Cardiac septum (tissue), 1 donor: ENCODE results near the gene IL3. TPM values are rescaled to one million over a fixed set of nuclear protein-coding genes. Genes with fewer than 3 reads are reported as not detected.
"Not testable (repeated sequence)": the region's sequence is repeated elsewhere in the genome, so short reads cannot be mapped to it uniquely, and the experiment has no call there.

Experiments used
- DNase-seq: peaks from one replicate; pipeline ENCODE4 v3.0.0-alpha.2; 2020; ENCODE audit warnings: low spot score
- intact Hi-C: fragments of 100-400 bp; cut with DNase I; formaldehyde crosslinking; loops from one replicate; pipeline ENCODE4 v1.14.0; 2022
- total RNA-seq: library from RNA; stranded (reverse); fragmentation: NEBNext Ultra II Directional; extraction: Animal tissue kit (Norgen Biotek cat#: 25700); gene quantifications from one replicate; pipeline ENCODE4 v1.2.1, GENCODE V29; 2021
- donor health status: DM: no; HTN: no; CAD: no.

The IL3 gene
- total RNA-seq, 1 donor from 2014 or later = not detected

- DNase-seq = peak; percentile 86
- intact Hi-C loops = no loop called here
Observed at GRCh38 chr5:132103332-132103951, 43.0 kb downstream of the IL3 start.

DNA sequence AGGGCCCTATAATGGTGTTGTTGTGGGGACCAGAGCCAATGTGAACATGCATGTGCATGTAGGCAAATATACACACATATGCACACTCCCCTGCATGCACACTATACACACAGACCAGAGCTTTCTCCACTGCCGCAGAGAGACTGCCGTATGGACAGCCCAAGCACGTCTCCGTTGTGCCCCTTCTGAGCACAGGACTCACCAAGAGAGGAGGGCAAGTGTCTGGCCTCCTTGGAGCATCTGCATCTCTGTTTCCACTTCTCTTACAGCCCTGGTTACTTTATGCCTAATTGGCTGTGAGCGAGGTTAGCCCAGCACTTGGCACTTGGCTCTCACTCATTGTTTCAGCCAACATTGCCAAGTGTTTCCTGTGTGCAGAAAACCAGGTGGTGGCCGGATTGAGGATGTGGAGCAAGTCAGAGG lies 43.5 kb downstream of the IL3 start:
- intact Hi-C loops = no loop called here

GRCh38 chr5:132104556-132104955 lies 44.1 kb downstream of the IL3 start:
- intact Hi-C loops = no loop called here

More for the DNA sequence above, 43.5 kb downstream of the IL3 start:
- no peak for DNase-seq

GRCh38 chr5:132105688-132106087 lies 45.2 kb downstream of the IL3 start:
- intact Hi-C loops = no loop called here
- DNase-seq = no peak

More at GRCh38 chr5:132104556-132104955, 44.1 kb downstream of the IL3 start:
- no peak for DNase-seq

DNA sequence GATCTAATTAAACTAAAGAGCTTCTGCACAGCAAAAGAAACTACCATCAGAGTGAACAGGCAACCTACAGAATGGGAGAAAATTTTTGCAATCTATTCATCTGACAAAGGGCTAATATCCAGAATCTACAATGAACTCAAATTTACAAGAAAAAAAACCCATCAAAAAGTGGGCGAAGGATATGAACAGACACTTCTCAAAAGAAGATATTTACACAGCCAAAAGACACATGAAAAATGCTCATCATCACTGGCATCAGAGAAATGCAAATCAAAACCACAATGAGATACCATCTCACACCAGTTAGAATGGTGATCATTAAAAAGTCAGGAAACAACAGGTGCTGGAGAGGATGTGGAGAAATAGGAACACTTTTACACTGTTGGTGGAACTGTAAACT lies 48.0 kb downstream of the IL3 start:
- intact Hi-C loops, DNase-seq: not testable (repeated sequence)

DNA sequence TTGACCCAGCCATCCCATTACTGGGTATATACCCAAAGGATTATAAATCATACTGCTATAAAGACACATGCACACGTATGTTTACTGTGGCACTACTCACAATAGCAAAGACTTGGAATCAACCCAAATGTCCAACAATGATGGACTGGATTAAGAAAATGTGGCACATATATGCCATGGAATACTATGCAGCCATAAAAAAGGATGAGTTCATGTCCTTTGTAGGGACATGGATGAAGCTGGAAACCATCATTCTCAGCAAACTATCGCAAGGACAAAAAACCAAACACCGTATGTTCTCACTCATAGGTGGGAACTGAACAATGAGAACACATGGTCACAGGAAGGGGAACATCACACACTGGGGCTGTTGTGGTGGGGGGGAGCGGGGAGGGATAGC lies 48.5 kb downstream of the IL3 start:
- DNase-seq, intact Hi-C loops: not testable (repeated sequence)

GRCh38 chr5:132109494-132110053 lies 49.1 kb downstream of the IL3 start:
- DNase-seq = no peak
- intact Hi-C loops = no loop called here

DNA sequence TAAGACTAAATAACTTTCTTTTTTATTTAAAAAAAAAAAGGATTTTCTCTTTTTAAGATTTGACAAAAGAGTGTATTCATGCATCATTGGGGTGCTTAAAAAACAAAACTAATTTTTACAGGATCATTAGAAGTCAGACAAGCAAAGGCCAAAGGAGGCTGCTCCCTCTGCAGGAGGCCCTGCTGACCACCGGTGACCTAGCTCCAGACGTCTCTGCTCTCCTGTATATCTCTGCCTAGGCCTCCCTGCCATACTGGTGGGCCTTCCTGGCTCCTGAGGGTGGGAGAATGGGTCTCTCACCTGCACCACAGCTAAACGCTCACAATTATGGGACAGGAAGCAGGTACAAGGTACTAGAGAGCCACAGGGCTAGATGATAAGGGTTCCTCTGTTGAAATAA lies 49.7 kb downstream of the IL3 start:
- intact Hi-C loops = no loop called here

GRCh38 chr5:132110930-132111329 lies 50.5 kb downstream of the IL3 start:
- intact Hi-C loops = no loop called here
- no peak for DNase-seq

More for the DNA sequence above, 49.7 kb downstream of the IL3 start:
- DNase-seq = no peak

- intact Hi-C loops = no loop called here
- no peak for DNase-seq
Observed at GRCh38 chr5:132112111-132112510, 51.7 kb downstream of the IL3 start.

Other genes with a start within 250 kb of the IL3 start
- gene MEIKIN, start 115.0 kb upstream of the IL3 start, total RNA-seq = not detected
- gene ACSL6, start 49.0 kb upstream of the IL3 start, total RNA-seq = 4.5 TPM
- gene CSF2, start 13.1 kb downstream of the IL3 start, total RNA-seq = not detected
- 50.5 TPM for gene P4HA2, start 167.2 kb downstream of the IL3 start, total RNA-seq
- gene PDLIM4, start 197.0 kb downstream of the IL3 start, total RNA-seq = 8.8 TPM
- 2.2 TPM for gene SLC22A4, start 233.7 kb downstream of the IL3 start, total RNA-seq